Transverse colon (tissue), 4 donors: ENCODE data around the gene RASGRP2. TPM values are rescaled to one million over a fixed set of nuclear protein-coding genes. Genes with fewer than 3 reads are reported as not detected.

Source experiments
- DNase-seq: peaks from one replicate; pipeline ENCODE4 v3.0.0-alpha.2; 2019
- H3K27ac ChIP-seq, 4 donors: fragments of 200-600 bp; sonication (generic); 2 replicates each; pipeline ENCODE4 v1.5.1; 2016 to 2018; ENCODE audit warnings: inconsistent platforms in 4 of 4
- H3K27me3 ChIP-seq: fragments of 200-600 bp; sonication (generic); 2 replicates; pipeline ENCODE4 v1.5.1; 2017; ENCODE audit warnings: inconsistent platforms
- H3K36me3 ChIP-seq, 4 donors: fragments of 200-600 bp; sonication (generic); 2 replicates each; pipeline ENCODE4 v1.5.1; 2017 to 2019; ENCODE audit warnings: inconsistent platforms in 4 of 4
- H3K4me1 ChIP-seq, 4 donors: fragments of 200-600 bp; sonication (generic); 2 replicates each; pipeline ENCODE4 v1.5.1; 2017 to 2020; ENCODE audit warnings: inconsistent platforms in 4 of 4
- H3K4me3 ChIP-seq, 4 donors: fragments of 200-600 bp; sonication (generic); 1 replicate in 1 of 4; 2 replicates in 3 of 4; pipeline versions ENCODE4 v1.5.1 to v1.6.1; 2017 to 2019; ENCODE audit warnings: inconsistent platforms in 4 of 4
- H3K9me3 ChIP-seq, 2 donors: fragments of 200-600 bp; sonication (generic); 2 replicates each; pipeline ENCODE4 v1.5.1; 2017 to 2019; ENCODE audit warnings: inconsistent platforms in 2 of 2
- CTCF ChIP-seq, 5 experiments: fragments of 200-600 bp in 3 of 5; fragments of 450-650 bp in 2 of 5; sonication (generic) in 3 of 5; IDR thresholded peaks; 1 replicate in 2 of 5; 2 replicates in 3 of 5; pipeline ENCODE4 v1.5.1; 2016 to 2017; ENCODE audit warnings: antibody characterized with exemption in 5 of 5, inconsistent platforms in 3 of 5, mild to moderate bottlenecking in 2 of 5, moderate library complexity in 1 of 5
- EP300 ChIP-seq: sonication (generic); formaldehyde crosslinking; IDR thresholded peaks from one replicate; pipeline ENCODE4 v1.6.1; 2017; ENCODE audit warnings: antibody characterized with exemption, low read depth
- POLR2A ChIP-seq: fragments of 450-650 bp; IDR thresholded peaks from one replicate; pipeline ENCODE4 v1.6.1; 2016; ENCODE audit warnings: antibody characterized with exemption, mild to moderate bottlenecking, moderate library complexity
- POLR2AphosphoS5 ChIP-seq, 3 donors: sonication (generic); formaldehyde crosslinking; IDR thresholded peaks; one replicate each; pipeline ENCODE4 v1.6.1; 2016; ENCODE audit warnings: antibody characterized with exemption in 3 of 3
- WGBS, 2 donors: methylation state at CpG; one replicate each; pipeline ENCODE4 v1.1.5; 2018; ENCODE audit warnings: low coverage in 1 of 2; 5-methylcytosine and 5-hydroxymethylcytosine counted together
- in situ Hi-C, 4 donors: fragments of 200-750 bp; cut with MboI; loops; one replicate each; pipeline versions ENCODE4 v1.15.0 to v1.15.1; 2017; ENCODE audit warnings: low sequenced_read_pairs in 3 of 4, low pct_ligation_motif_present in 1 of 4, low pct_unique_long_range_greater_than_20kb in 1 of 4
- intact Hi-C: fragments of 100-400 bp; cut with DNase I; formaldehyde crosslinking; loops from one replicate; pipeline ENCODE4 v1.15.1; 2023; ENCODE audit warnings: low total_unique reads
- total RNA-seq, 4 donors: library from RNA; depleted of rRNA; stranded (reverse); fragments of >200 nt; gene quantifications; one replicate each; pipeline ENCODE4 v1.1.0, GENCODE V29; 2016

Gene RASGRP2
- total RNA-seq, 4 donors from 2014 or later, result 12.1 to 24.3 (median 17.3) TPM

GRCh38 chr11:64754919-64755662, 11.1 kb upstream of the RASGRP2 start:
- no peak overlapping the region for H3K27ac ChIP-seq
- H3K9me3 ChIP-seq, result no peaks in the 10 kb centered on the region
- no peak for DNase-seq
- no peaks in the 10 kb centered on the region for H3K36me3 ChIP-seq
- WGBS, 2 donors, result 91% methylated on average over 21 of the region's 21 CpGs; no CpG with 5 or more reads in 1 of the 2 donors
- no peak overlapping the region for H3K4me3 ChIP-seq
- no peaks in the 10 kb centered on the region for H3K27me3 ChIP-seq
- TF ChIP-seq CTCF (IDR thresholded peaks at IDR 0.05) (no peak), POLR2AphosphoS5 (IDR thresholded peaks at IDR 0.05) (no peak), EP300 (no peak), POLR2A (no peak)
- in situ Hi-C loops, result no loop called here
- intact Hi-C loops, result no loop called here
- peaks cover 1 to 14% (median 3%) of the 10 kb centered on the region in 4 donors for H3K4me1 ChIP-seq

- intact Hi-C loops (no loop called here), in situ Hi-C loops (no loop called here)
- Histone ChIP-seq H3K4me1 (peaks cover 0 to 6% (median 2%) of the 10 kb centered on the region in 4 donors), H3K9me3 (no peaks in the 10 kb centered on the region), H3K27ac (no peak overlapping the region), H3K4me3 (no peak overlapping the region), H3K36me3 (no peaks in the 10 kb centered on the region), H3K27me3 (no peaks in the 10 kb centered on the region)
- TF ChIP-seq CTCF (IDR thresholded peaks at IDR 0.05), result no peak
- TF ChIP-seq POLR2A, result no peak
- TF ChIP-seq EP300, result no peak
- TF ChIP-seq POLR2AphosphoS5 (IDR thresholded peaks at IDR 0.05), result no peak
- 90 to 94% methylated on average over 16 to 26 of the region's 26 CpGs for WGBS, 2 donors
- no peak for DNase-seq
Measured at GRCh38 chr11:64754124-64754918, 10.4 kb upstream of the RASGRP2 start.

- intact Hi-C loops (no loop called here), in situ Hi-C loops (no loop called here)
- TF ChIP-seq EP300 (no peak), POLR2A (no peak), CTCF (IDR thresholded peaks at IDR 0.05) (no peak), POLR2AphosphoS5 (IDR thresholded peaks at IDR 0.05) (no peak)
- H3K4me1 ChIP-seq, result no peaks in the 10 kb centered on the region
- H3K27me3 ChIP-seq, result no peaks in the 10 kb centered on the region
- no peaks in the 10 kb centered on the region for H3K9me3 ChIP-seq
- H3K4me3 ChIP-seq, result no peak overlapping the region
- H3K27ac ChIP-seq, result no peak overlapping the region
- 91 to 99% methylated on average over 12 to 42 of the region's 43 CpGs for WGBS, 2 donors
- no peak for DNase-seq
- H3K36me3 ChIP-seq, result no peaks in the 10 kb centered on the region
Measured at GRCh38 chr11:64753380-64754123, 9.6 kb upstream of the RASGRP2 start.

- 97% methylated on average over 7 of the region's 7 CpGs; no CpG with 5 or more reads in 1 of the 2 donors for WGBS, 2 donors
- no peak for DNase-seq
- H3K9me3 ChIP-seq, result no peaks in the 10 kb centered on the region
- no peaks in the 10 kb centered on the region for H3K27me3 ChIP-seq
- in situ Hi-C loops, result no loop called here
- H3K4me1 ChIP-seq, result no peaks in the 10 kb centered on the region
- intact Hi-C loops, result no loop called here
- H3K36me3 ChIP-seq, result no peaks in the 10 kb centered on the region
- H3K4me3 ChIP-seq, result no peak overlapping the region
- H3K27ac ChIP-seq, result no peak overlapping the region
- TF ChIP-seq EP300 (no peak), CTCF (IDR thresholded peaks at IDR 0.05) (no peak), POLR2AphosphoS5 (IDR thresholded peaks at IDR 0.05) (no peak), POLR2A (no peak)
Measured at GRCh38 chr11:64753019-64753379, 9.1 kb upstream of the RASGRP2 start.
